Neural progenitor cell (in vitro differentiated cells): ENCODE results near the gene LAMA2.

Experiments used
- CTCF ChIP-seq: fragments of 200-600 bp; sonication (generic); IDR thresholded peaks from 2 replicates; pipeline ENCODE4 v1.5.1; 2017; ENCODE audit warnings: antibody characterized with exemption, mild to moderate bottlenecking
- EZH2 ChIP-seq: fragments of 200-600 bp; sonication (generic); IDR thresholded peaks from 2 replicates; pipeline ENCODE4 v1.6.1; 2017; ENCODE audit warnings: antibody characterized with exemption, mild to moderate bottlenecking, moderate library complexity
- EZH2phosphoT487 ChIP-seq: fragments of 200-600 bp; sonication (generic); IDR thresholded peaks from 2 replicates; pipeline ENCODE4 v1.6.1; 2017; ENCODE audit warnings: antibody characterized with exemption

- TF ChIP-seq CTCF = no peak
- TF ChIP-seq EZH2 = no peak
- TF ChIP-seq EZH2phosphoT487 = no peak
Measured at GRCh38 chr6:128914051-128914450, 31.1 kb downstream of the LAMA2 start.
